OCI-LY3 (cell line): ENCODE measurements around the gene LRP1-AS.

Experiments
- CTCF ChIP-seq: fragments of 200-600, 300-600 bp; sonication (generic); IDR thresholded peaks from 2 replicates; pipeline ENCODE4 v1.5.1; 2014; ENCODE audit warnings: antibody characterized with exemption, low read length, low read depth
- EZH2phosphoT487 ChIP-seq: fragments of 200-600 bp; shearing (Covaris generic); IDR thresholded peaks from 2 replicates; pipeline ENCODE4 v1.6.1; 2018; ENCODE audit warnings: antibody characterized with exemption, mixed run types, low read depth

DNA sequence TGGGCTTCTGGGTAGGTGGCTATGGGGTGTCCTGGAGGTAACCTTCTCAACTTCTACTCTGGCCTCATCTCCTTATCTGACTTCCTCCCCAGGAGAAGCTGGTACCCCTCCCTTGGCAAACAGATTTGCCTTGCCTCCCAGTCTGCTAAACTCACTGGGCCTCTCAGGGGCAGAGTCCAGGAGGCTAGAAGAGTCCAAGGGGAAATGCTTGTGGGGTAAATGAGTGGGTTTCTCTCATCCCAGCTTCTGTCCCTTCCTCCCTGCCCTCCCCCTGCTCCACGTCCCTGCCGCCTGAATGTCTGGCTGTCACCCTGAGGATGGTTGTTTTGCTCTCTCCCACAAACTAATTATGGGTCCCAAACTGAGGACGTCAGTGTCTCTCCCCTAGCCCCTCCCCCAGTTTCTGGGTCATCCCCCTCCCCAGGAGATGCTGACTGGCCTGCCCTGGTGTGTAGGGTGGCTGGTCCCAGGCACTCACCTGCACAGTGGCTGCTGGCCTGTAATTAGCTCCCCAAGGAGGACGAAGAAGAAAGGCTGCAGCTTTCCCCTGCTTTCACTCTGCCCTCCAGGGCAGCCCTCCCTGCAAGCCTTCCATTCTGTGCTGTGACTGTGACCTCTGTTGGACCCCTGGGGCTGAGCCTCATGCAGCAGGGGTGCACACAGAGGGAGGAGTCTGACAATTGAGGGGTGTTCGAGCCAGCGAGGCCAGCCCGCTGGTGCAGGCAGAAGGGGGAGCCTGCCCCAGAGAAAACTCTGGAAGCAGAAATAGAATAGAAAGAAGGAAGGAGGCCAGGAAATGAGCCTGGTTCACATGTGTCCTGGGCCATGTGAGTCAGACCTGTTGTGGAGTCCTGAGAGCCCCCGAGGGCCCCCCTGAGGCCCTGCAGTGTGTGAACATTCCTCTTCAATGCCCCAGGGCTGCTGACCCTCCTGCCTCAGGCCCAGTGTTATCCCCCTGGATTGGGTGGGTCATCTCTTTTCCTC lies at the start of gene LRP1-AS:
- TF ChIP-seq CTCF, result no peak
- no peak for TF ChIP-seq EZH2phosphoT487
